DMS153 treated with DMSO at 0.1 percent for 48 hours (cell line): ENCODE measurements around the gene TANC1.

Experiments
- DNase-seq: peaks from one replicate; lab custom pipeline; 2025; ENCODE audit not compliant: unreplicated experiment; lab: John Stamatoyannopoulos, UW

Gene TANC1

GRCh38 chr2:158993721-158994587 lies 25.5 kb downstream of the TANC1 start:
- DNase-seq: no peak

GRCh38 chr2:158994920-158995676 lies 26.7 kb downstream of the TANC1 start:
- peak; percentile 44 for DNase-seq

DNA sequence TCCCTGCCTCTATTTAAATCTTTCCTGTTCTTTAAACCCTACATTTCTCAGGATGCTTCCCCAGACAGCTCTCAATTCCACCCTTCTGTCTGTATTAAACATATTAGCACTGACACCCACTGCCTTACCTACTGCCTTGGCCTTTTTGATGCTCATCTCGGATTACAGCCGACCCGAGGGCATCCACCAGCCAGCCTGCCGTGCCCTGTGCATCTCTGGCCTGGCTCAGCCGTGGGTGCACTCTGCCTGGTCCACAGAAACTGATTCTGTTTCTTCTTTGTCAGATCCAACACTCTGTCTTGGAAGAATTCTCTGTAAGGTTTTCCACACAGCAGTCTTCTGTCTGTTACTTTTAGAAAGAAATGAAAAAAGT lies 27.2 kb downstream of the TANC1 start:
- DNase-seq: no peak

- DNase-seq: no peak
Measured at GRCh38 chr2:158996378-158996993, 28.0 kb downstream of the TANC1 start.

DNA sequence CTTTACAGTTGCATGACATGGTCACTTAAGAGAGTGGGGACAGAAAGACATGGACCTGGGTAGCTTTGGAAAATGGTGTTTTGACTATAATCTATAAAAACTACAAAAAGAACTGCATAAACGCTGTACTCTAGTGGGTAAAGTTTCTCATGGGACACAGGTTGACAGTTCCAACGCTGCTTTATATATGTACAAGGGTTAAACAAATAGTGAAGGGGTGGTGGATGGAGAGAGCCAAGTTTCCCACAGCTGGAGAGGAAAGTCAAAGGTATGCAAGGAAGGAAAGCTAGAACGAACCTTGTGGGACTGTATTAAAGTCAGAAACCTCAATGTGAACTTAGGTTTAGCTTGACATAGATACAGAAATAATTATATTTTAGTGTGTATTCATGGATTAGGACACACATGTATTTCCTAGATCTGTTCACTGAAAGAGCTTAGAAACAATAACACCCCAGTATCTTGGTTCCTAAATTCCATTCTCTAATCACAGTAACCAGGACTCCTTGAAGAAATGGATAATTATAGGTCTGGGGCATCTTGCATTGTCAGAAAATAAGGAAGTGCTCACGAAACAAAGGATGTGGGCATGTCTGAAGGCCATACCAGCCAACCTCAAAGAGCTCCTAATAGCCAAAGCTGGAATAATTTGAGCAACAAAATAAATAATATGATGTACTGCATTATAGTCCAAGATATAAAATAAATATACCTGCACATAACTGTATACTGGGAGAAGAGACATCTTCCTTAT lies 28.8 kb downstream of the TANC1 start:
- DNase-seq: no peak

DNA sequence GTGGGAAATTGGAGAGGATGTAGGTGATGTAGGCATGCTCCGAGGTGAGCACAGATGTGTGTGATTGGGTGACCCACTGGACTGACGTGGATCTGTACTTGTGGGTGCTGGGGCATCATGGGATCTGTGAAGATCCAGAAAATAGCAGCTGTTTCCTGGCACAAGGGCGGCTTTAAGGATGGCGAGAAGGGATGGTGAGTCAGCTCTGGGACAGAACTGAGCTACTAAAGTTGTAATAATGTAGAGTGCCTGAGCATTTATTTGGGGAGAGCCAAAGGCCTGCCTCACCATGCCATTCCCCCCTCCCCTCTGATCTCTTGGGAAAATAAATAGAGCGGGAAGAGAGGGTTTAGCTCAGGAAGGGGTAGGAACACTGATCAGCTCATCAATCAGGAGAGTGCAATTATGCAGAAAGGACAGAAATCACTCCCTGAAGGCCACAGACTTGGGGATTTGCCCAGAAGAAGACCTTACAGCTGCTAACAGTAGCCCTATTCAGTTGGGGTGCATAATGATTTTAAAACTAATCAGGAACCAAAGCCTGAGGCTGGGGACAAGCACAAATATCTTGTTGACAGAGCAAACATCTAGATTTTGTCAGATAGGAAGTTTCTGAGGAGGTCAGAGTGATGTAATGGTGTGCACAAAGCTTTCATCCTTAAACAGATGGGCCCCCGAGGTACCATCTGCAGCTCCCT lies 30.3 kb downstream of the TANC1 start:
- DNase-seq: peak; percentile 27

DNA sequence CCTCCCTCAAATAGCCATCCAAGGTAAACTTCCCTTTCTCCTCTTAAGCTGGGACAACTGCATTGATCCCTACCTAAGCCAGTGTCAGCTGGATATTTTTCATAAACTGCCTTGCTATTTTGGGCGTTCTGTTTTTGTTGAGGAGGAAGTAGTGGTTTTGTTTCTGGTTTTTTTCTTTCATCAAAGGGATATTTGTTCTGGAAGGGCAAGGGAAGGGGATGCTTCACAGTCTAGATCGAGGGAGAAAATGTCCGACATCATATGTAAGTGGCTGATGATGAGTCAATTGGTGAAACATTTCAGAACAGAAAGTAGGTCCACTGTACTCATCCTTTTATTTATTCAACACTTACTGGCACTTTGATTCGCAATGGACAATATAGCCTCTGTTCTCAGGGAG lies 31.0 kb downstream of the TANC1 start:
- no peak for DNase-seq

DNA sequence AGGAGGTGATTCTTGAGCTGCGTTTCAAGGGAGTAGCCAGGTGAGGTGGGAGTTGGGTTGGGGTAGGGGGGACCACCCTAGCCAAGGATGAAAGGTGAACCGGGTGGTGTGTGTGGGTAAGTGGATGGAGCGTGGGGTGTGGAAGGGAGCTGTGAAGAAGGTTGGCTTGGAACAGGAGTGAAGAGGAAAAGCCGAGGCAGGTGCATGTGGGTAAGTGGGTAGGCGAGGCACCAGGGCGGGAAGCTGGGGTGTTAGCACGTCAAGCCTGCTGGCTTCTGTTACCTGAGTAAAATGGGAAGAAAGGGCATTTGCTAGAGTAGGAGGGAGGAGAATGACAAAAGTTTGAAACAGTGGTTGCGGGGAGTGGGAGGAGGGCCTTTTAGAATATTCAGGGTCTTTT lies 31.6 kb downstream of the TANC1 start:
- DNase-seq: no peak

DNA sequence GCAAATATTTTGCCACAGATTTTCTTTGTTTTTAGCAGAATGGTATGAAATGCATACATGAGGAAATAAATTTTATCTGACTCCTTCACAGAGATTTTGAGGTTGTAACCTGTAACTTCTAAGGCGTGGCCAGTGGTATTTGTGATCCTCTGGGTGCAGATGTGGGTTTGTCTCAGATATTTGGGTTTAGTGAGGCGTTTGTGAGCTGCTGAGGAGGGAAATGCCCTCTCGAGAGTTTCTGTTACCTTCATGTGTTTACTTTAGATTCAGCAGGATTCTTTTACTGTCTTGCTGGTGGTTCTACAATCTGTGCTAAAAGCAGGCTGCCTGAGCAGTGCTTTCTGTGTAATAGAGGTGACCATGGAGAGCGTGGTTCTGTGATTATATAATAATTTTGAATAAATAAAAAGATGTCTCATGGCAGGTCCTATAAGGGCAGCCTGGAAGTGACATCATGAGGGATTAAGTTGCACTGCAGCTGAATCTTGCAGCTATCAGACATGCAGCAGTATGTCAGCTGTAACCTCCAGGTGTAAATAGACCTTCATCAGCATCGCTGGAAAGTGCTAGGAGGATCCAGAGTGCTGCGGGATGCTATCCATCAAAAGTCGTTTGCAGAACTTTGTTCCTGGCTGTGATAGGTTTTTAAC lies 34.1 kb downstream of the TANC1 start:
- DNase-seq: no peak

DNA sequence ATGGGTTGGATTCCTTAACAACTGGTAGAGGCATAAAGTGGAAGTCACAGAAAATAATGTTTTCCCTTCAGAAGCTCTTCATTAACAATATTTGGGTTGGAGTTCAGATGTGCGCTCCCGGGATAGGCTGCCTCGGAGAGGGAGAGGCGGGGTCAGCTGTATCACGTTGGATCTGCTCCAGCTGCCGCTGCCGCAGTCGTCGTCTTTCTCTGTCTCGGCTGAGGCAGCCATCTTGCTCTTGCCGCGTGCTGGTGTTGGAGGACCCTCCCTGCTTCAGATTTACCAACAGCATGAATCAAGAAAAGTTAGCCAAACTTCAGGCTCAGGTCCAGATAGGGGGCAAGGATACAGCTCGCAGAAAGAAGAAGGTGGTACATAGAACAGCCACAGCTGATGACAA lies 35.1 kb downstream of the TANC1 start:
- no peak for DNase-seq

- DNase-seq: no peak
Measured at GRCh38 chr2:159004849-159005248, 36.4 kb downstream of the TANC1 start.

DNA sequence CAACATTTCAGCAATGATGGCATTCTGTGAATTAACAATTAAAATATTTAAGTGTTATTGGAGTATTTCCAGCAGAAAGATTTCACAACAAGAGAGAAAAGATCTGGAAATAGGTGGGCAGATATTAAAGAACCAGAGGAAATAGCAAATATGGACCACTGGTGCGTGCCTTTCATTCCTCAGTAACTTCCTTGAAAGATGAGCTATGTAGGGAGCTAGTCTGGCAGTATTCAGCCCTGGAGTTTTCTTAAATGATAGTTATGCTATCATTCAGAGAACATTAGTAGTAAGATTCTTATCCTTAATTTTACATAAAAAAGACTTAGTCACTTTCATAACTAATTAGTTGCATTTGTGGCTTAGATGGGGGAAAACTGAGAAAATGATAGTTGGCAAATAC lies 41.5 kb downstream of the TANC1 start:
- DNase-seq: no peak

GRCh38 chr2:159010340-159010739 lies 41.9 kb downstream of the TANC1 start:
- DNase-seq: no peak

DNA sequence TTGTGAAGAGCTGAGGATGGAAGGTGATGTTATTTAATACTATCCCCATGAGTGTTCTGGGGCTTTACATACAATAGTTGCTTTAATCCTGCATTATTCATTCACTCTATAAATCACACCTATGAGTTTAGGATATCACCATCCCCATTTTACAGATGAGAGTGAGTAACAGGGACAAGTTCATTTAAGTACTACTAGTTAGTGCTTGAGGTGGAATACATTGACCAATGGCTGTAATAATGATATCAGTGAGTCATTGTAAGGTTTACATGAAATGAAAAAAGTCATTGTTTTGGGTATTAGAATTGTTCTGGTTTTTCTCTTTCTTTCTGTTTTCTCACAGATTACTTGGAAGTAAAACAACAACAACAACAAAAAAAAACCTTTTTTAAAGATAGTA lies 42.5 kb downstream of the TANC1 start:
- no peak for DNase-seq

DNA sequence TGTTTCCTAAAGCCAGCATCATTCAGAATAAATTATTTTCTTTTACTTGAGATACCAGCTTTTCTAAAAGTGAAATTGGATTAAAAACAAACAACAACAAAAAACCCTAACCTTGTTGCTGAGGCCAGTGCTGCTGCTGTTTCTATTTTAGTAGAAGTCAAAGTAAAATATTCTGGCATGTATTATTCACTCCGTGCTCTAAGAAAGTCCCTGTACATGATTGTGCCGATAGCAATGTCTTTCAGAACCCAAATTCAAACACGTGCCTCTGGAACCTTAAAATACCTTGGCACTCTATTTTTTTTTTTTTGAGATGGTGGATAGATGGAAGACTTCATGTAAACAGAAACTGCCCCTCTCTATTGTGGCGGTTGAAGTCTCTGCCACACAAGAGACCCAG lies 43.7 kb downstream of the TANC1 start:
- DNase-seq: no peak

- no peak for DNase-seq
Measured at GRCh38 chr2:159013103-159013502, 44.7 kb downstream of the TANC1 start.

DNA sequence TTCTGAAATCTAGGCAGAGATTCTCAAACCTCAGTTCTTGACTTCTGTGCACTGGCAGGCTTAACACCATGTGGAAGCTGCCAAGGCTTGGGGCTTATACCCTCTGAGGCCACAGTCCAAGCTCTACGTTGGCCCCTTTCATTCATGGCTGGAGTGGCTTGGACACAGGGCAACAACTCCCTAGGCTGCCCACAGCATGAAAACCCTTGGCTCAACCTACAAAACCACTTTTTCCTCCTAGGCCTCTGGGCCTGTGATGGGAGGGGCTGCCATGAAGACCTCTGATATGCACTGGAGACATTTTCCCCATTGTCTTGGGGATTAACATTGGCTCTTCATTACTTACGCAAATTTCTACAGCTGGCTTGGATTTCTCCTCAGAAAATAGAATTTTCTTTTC lies 46.7 kb downstream of the TANC1 start:
- DNase-seq: no peak

DNA sequence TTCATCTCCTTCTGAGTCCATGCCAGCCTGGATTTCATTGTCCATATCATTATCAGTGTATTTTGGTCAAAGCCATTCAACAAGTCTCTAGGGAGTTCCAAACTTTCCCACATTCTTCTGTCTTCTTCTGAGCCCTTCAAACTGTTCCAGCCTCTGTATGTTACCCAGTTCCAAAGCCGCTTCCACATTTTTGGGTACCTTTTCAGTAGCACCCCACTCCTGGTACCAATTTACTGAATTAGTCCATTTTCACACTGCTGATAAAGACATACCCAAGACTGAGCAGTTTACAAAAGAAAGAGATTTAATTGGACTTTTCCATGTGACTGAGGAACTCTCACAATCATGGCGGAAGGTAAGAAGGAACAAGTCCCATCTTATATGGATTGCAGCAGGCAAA lies 47.4 kb downstream of the TANC1 start:
- no peak for DNase-seq

DNA sequence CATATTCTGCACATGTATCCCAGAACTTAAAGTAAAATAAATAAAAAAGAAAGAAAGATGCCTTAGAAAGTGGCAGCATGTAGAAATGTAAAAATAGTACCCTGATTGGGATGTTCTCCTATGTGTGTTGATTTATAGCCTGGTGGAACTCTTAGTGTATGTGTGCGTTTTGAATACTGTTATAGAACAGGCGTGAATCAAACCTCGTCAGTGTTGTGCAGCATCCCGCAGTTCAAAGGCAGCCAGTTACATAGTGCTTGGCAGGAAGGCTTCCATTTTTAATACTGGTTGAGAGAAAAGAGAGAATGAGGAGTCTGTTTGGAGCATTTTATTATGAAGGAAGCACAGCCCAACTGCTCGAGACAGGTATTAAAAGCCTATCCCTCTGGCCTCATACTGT lies 49.4 kb downstream of the TANC1 start:
- no peak for DNase-seq

DNA sequence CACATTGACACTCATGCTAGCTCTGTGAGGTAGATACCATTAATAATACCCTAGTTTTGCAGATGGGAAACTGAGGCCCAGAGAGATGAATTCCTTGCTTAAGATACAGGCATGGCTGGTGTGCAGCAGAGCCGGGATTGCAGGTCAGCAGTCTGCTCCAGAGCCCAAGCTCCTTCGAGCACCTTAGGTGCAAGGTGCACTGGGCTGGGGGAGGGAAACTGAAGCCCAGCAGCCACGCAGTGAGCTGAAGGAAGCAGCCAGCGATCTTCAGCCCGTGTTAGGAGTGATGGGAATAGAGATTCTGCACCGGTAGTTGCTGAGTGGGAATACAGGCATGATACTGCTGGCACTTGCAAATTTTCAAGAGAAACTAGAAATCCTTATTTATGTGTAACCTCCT lies 50.6 kb downstream of the TANC1 start:
- DNase-seq: no peak
